ENCODE results near the gene KIF22. TPM values are rescaled to one million over a fixed set of nuclear protein-coding genes. Genes with fewer than 3 reads are reported as not detected.
"Not testable (repeated sequence)": the region's sequence is repeated elsewhere in the genome, so short reads cannot be mapped to it uniquely, and the experiment has no call there.

KIF22 gene
- total and polyA plus RNA-seq, 4 donors: 7.4 to 41.4 (median 11.8) TPM

GRCh38 chr16:29746518-29746917, 44.0 kb upstream of the KIF22 start:
- H3K4me3 ChIP-seq (ENCODE audit: low read length in 2 of 2); H3K36me3 ChIP-seq (ENCODE audit: control insufficient read depth in 1 of 2, insufficient read depth in 2 of 2, low read length in 1 of 2); H3K4me1 ChIP-seq (ENCODE audit: control insufficient read depth in 1 of 2, insufficient read depth in 2 of 2, low read length in 2 of 2); H3K27ac ChIP-seq (ENCODE audit: low read depth in 1 of 2, low read length in 2 of 2); H3K27me3 ChIP-seq (ENCODE audit: control insufficient read depth in 1 of 2, insufficient read depth in 2 of 2, low read length in 1 of 2); ATAC-seq (ENCODE audit: low FRiP score); H3K9me3 ChIP-seq (ENCODE audit: control insufficient read depth, low read length): not testable (repeated sequence)
- peak in 1 of 2 donors; percentile 39 for DNase-seq
- 68 to 76% methylated on average over 4 of the region's 4 CpGs for WGBS, 2 donors
- intact Hi-C loops (cut with DNase I): loop anchor here in 1 of 2 donors (5.0 kb wide), 1 partner anchor 261 kb away; no protein-coding TSS in a partner anchor

DNA sequence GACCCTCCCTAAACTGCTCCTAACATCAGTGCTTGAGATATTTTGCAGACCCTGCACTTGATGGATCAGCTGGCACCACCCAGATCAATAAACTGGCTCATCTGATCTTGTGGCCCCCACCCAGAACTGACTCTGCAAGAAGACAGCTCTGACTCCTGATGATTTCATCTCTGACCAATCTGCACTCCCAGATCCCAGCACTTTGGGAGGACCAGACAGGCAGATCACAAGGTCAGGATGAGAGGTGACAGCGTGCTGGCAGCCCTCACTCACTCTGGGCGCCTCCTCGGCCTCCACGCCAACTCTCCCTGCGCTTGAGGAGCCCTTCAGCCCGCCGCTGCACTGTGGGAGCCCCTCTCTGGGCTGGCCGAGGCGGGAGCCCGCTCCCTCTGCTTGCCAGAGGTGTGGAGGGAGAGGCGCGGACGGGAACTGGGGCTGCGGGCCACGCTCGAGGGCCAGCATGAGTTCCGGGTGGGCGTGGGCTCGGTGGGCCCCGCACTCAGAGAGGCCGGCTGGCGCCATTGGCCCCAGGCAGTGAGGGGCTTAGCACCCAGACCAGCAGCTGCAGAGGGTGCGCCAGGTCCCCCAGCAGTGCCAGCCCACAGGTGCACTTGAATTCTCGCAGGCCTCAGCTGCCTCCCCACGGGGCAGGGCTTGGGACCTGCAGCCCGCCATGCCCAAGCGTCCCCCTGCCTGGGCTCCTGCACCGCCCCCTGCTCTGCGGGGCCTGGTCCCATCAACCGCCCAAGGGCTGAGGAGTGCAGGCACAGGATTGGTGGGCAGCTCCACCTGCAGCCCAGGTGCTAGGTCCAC, 42.4 kb upstream of the KIF22 start:
- WGBS, 2 donors: 94 to 95% methylated on average over 18 to 30 of the region's 30 CpGs

GRCh38 chr16:29748760-29749149, 41.8 kb upstream of the KIF22 start:
- intact Hi-C loops (cut with DNase I): loop anchor here in 1 of 2 donors (5.0 kb wide), 1 partner anchor 259 kb away; no protein-coding TSS in a partner anchor
- not testable (repeated sequence) for ATAC-seq (ENCODE audit: low FRiP score); H3K27me3 ChIP-seq (ENCODE audit: control insufficient read depth in 1 of 2, insufficient read depth in 2 of 2, low read length in 1 of 2)

More for the DNA sequence above, 42.4 kb upstream of the KIF22 start:
- no peaks in the 10 kb centered on the region for H3K27me3 ChIP-seq (ENCODE audit: control insufficient read depth in 1 of 2, insufficient read depth in 2 of 2, low read length in 1 of 2)
- H3K9me3 ChIP-seq (ENCODE audit: control insufficient read depth, low read length): no peaks in the 10 kb centered on the region
- intact Hi-C loops (cut with DNase I): loop anchor here in 1 of 2 donors (5.0 kb wide), 1 partner anchor 259 kb away; no protein-coding TSS in a partner anchor
- DNase-seq (peak in 1 of 2 donors; percentile 32), ATAC-seq (ENCODE audit: low FRiP score) (no peak)
- no peaks in the 10 kb centered on the region for H3K4me1 ChIP-seq (ENCODE audit: control insufficient read depth in 1 of 2, insufficient read depth in 2 of 2, low read length in 2 of 2)
- H3K4me3 ChIP-seq (ENCODE audit: low read length in 2 of 2): no peak overlapping the region
- H3K27ac ChIP-seq (ENCODE audit: low read depth in 1 of 2, low read length in 2 of 2): no peak overlapping the region
- no peaks in the 10 kb centered on the region for H3K36me3 ChIP-seq (ENCODE audit: control insufficient read depth in 1 of 2, insufficient read depth in 2 of 2, low read length in 1 of 2)

GRCh38 chr16:29753516-29753915, 37.0 kb upstream of the KIF22 start:
- intact Hi-C loops (cut with DNase I): no loop called here
- H3K27me3 ChIP-seq (ENCODE audit: control insufficient read depth in 1 of 2, insufficient read depth in 2 of 2, low read length in 1 of 2): no peaks in the 10 kb centered on the region
- ATAC-seq (ENCODE audit: low FRiP score) (no peak), DNase-seq (no peak)
- H3K4me3 ChIP-seq (ENCODE audit: low read length in 2 of 2): no peak overlapping the region
- no peak overlapping the region for H3K27ac ChIP-seq (ENCODE audit: low read depth in 1 of 2, low read length in 2 of 2)
- H3K9me3 ChIP-seq (ENCODE audit: control insufficient read depth, low read length): no peaks in the 10 kb centered on the region
- no peaks in the 10 kb centered on the region for H3K36me3 ChIP-seq (ENCODE audit: control insufficient read depth in 1 of 2, insufficient read depth in 2 of 2, low read length in 1 of 2)
- WGBS, 2 donors: 78 to 80% methylated on average over 1 of the region's 1 CpG
- H3K4me1 ChIP-seq (ENCODE audit: control insufficient read depth in 1 of 2, insufficient read depth in 2 of 2, low read length in 2 of 2): no peaks in the 10 kb centered on the region

More at GRCh38 chr16:29748760-29749149, 41.8 kb upstream of the KIF22 start:
- H3K9me3 ChIP-seq (ENCODE audit: control insufficient read depth, low read length); H3K4me3 ChIP-seq (ENCODE audit: low read length in 2 of 2); H3K27ac ChIP-seq (ENCODE audit: low read depth in 1 of 2, low read length in 2 of 2); H3K36me3 ChIP-seq (ENCODE audit: control insufficient read depth in 1 of 2, insufficient read depth in 2 of 2, low read length in 1 of 2); DNase-seq; H3K4me1 ChIP-seq (ENCODE audit: control insufficient read depth in 1 of 2, insufficient read depth in 2 of 2, low read length in 2 of 2): not testable (repeated sequence)
- 77 to 83% methylated on average over 4 of the region's 4 CpGs for WGBS, 2 donors

DNA sequence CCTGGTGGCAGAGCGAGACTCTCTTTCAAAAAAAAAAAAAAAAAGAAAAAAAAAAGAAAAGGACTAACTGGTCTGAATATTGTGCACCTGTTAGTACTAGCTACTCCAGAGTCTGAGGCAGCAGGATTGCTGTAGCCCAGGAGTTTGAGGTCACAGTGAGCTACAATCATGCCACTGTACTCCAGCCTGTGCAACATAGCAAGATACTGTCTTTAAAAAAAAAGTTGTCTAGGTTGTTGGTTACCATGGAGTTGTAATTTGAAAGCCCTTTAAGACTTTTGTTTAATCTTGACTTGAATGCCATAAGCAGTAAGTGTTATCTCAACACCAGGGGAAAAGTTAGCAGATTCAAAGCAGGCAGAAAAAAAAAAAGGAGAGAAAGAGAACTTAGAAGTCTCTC, 33.9 kb upstream of the KIF22 start:
- Histone ChIP-seq H3K27me3 (ENCODE audit: control insufficient read depth in 1 of 2, insufficient read depth in 2 of 2, low read length in 1 of 2) (no peaks in the 10 kb centered on the region), H3K36me3 (ENCODE audit: control insufficient read depth in 1 of 2, insufficient read depth in 2 of 2, low read length in 1 of 2) (no peaks in the 10 kb centered on the region), H3K9me3 (ENCODE audit: control insufficient read depth, low read length) (no peaks in the 10 kb centered on the region), H3K27ac (ENCODE audit: low read depth in 1 of 2, low read length in 2 of 2) (no peak overlapping the region), H3K4me1 (ENCODE audit: control insufficient read depth in 1 of 2, insufficient read depth in 2 of 2, low read length in 2 of 2) (no peaks in the 10 kb centered on the region), H3K4me3 (ENCODE audit: low read length in 2 of 2) (no peak overlapping the region)
- ATAC-seq (ENCODE audit: low FRiP score) (no peak), DNase-seq (no peak)
- 77 to 85% methylated on average over 1 of the region's 1 CpG for WGBS, 2 donors
- intact Hi-C loops (cut with DNase I): no loop called here

DNA sequence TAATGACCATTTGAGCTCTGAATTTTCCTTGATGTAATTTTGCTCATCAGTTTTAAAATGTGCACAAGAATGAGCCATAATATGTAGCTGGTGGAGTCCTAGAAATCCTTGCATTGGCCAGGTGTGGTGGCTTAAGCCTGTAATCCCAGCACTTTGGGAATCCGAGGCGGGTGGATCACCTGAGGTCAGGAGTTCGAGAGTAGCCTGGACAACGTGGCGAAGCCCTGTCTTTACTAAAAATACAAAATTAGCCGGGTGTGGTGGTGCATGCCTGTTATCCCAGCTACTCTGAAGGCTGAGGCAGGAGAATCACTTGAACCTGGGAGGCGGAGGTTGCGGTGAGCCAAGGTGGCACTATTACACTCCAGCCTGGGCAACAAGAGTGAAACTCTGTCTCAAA, 33.5 kb upstream of the KIF22 start:
- H3K27me3 ChIP-seq (ENCODE audit: control insufficient read depth in 1 of 2, insufficient read depth in 2 of 2, low read length in 1 of 2); H3K36me3 ChIP-seq (ENCODE audit: control insufficient read depth in 1 of 2, insufficient read depth in 2 of 2, low read length in 1 of 2); H3K4me1 ChIP-seq (ENCODE audit: control insufficient read depth in 1 of 2, insufficient read depth in 2 of 2, low read length in 2 of 2); H3K9me3 ChIP-seq (ENCODE audit: control insufficient read depth, low read length); intact Hi-C loops (cut with DNase I); ATAC-seq (ENCODE audit: low FRiP score); H3K27ac ChIP-seq (ENCODE audit: low read depth in 1 of 2, low read length in 2 of 2); H3K4me3 ChIP-seq (ENCODE audit: low read length in 2 of 2); DNase-seq: not testable (repeated sequence)
- 73 to 77% methylated on average over 8 of the region's 8 CpGs for WGBS, 2 donors

GRCh38 chr16:29757950-29758466, 32.5 kb upstream of the KIF22 start:
- intact Hi-C loops (cut with DNase I): no loop called here
- peak; percentile 57 for ATAC-seq (ENCODE audit: low FRiP score)
- H3K9me3 ChIP-seq (ENCODE audit: control insufficient read depth, low read length): no peaks in the 10 kb centered on the region
- H3K4me3 ChIP-seq (ENCODE audit: low read length in 2 of 2): no peak overlapping the region
- 44 to 46% methylated on average over 6 of the region's 6 CpGs for WGBS, 2 donors
- no peaks in the 10 kb centered on the region for H3K4me1 ChIP-seq (ENCODE audit: control insufficient read depth in 1 of 2, insufficient read depth in 2 of 2, low read length in 2 of 2)
- no peak overlapping the region for H3K27ac ChIP-seq (ENCODE audit: low read depth in 1 of 2, low read length in 2 of 2)
- peak in 1 of 2 donors; percentile 58 for DNase-seq
- no peaks in the 10 kb centered on the region for H3K36me3 ChIP-seq (ENCODE audit: control insufficient read depth in 1 of 2, insufficient read depth in 2 of 2, low read length in 1 of 2)
- H3K27me3 ChIP-seq (ENCODE audit: control insufficient read depth in 1 of 2, insufficient read depth in 2 of 2, low read length in 1 of 2): no peaks in the 10 kb centered on the region

DNA sequence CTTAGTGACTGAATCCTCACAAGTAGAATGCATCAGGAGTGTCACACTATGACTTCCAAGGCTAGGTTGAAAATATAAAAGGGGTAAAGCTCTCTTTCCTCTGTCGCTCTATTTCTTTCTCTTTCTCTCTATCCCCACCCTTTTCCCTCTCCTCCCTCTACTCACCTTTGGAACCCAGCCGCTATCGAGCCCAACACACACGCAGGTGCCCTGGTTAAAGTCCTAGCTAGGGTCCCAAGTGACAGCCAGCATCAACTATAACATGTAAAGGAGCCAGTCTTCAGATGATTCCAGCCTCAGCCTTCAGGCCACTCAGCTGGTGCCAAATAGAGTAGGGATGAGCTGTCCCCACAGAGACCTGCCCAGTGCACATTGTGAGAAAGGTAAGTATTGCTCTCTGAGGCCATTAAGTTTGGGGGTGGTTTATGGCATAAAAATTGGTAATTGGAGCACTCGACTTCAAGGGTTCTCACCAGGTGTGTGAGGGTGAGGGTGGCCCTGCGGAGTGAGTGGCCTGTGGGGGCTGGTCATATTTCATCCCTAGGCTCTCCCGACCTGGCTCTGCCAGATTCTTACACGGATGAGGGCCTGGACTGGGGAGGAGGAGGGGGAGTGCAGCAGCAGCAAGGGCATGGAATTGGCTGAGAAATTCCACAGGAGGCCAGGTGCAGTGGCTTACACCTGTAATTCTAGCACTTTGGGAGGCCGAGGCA, 29.8 kb upstream of the KIF22 start:
- no peaks in the 10 kb centered on the region for H3K9me3 ChIP-seq (ENCODE audit: control insufficient read depth, low read length)
- H3K36me3 ChIP-seq (ENCODE audit: control insufficient read depth in 1 of 2, insufficient read depth in 2 of 2, low read length in 1 of 2): no peaks in the 10 kb centered on the region
- no peaks in the 10 kb centered on the region for H3K27me3 ChIP-seq (ENCODE audit: control insufficient read depth in 1 of 2, insufficient read depth in 2 of 2, low read length in 1 of 2)
- DNase-seq (no peak), ATAC-seq (ENCODE audit: low FRiP score) (no peak)
- 86 to 87% methylated on average over 9 of the region's 9 CpGs for WGBS, 2 donors
- no peak overlapping the region for H3K4me3 ChIP-seq (ENCODE audit: low read length in 2 of 2)
- no peaks in the 10 kb centered on the region for H3K4me1 ChIP-seq (ENCODE audit: control insufficient read depth in 1 of 2, insufficient read depth in 2 of 2, low read length in 2 of 2)
- intact Hi-C loops (cut with DNase I): no loop called here
- no peak overlapping the region for H3K27ac ChIP-seq (ENCODE audit: low read depth in 1 of 2, low read length in 2 of 2)
